ENCODE data around the gene PGP. TPM values are rescaled to one million over a fixed set of nuclear protein-coding genes. Genes with fewer than 3 reads are reported as not detected.
A peak's percentile ranks its signal among the peaks of the same experiment; 100 is the strongest.
"Not testable (repeated sequence)": the region's sequence is repeated elsewhere in the genome, so short reads cannot be mapped to it uniquely, and the experiment has no call there.

PGP gene
- total RNA-seq, result 10 to 100 TPM; 21.7 to 25.6 (median 23.1) TPM

- H3K36me3 ChIP-seq, result peaks cover 0 to 4% (median 0%) of the 10 kb centered on the region in 3 donors
- H3K9me3 ChIP-seq, result no peaks in the 10 kb centered on the region
- no peaks in the 10 kb centered on the region for H3K27me3 ChIP-seq
- no peak for DNase-seq
- TF ChIP-seq CTCF (IDR thresholded peaks at IDR 0.05) (peak in 1 of 6 experiments; percentile 8), POLR2A (IDR thresholded peaks at IDR 0.05) (no peak)
- peak within 1 kb of the TSS; percentile 75 to 93 (median 82) for H3K4me3 ChIP-seq
- H3K4me1 ChIP-seq, result peaks cover 0 to 20% (median 3%) of the 10 kb centered on the region in 4 donors
- H3K27ac ChIP-seq, result peak within 1 kb of the TSS; percentile 84 to 94 (median 91)
These were observed at the start of gene PGP for GRCh38 chr16:2214719-2214968. Gene PGP (minus strand): TSS chr16:2214840. CDS start chr16:2214777, 63 bp downstream.

- peaks cover 0 to 64% (median 0%) of the 10 kb centered on the region in 3 donors for H3K36me3 ChIP-seq
- not testable (repeated sequence) for H3K4me3 ChIP-seq, DNase-seq, H3K27ac ChIP-seq, H3K27me3 ChIP-seq, H3K9me3 ChIP-seq
- H3K4me1 ChIP-seq, result peaks cover 0 to 18% (median 3%) of the 10 kb centered on the region in 4 donors
These were observed 48.4 kb upstream of the PGP start for GRCh38 chr16:2263026-2263425.

GRCh38 chr16:2260250-2260649, 45.6 kb upstream of the PGP start:
- DNase-seq, result no peak
- Histone ChIP-seq H3K36me3 (peaks cover 0 to 92% (median 0%) of the 10 kb centered on the region in 3 donors), H3K4me1 (peaks cover 0 to under 1% (median 0%) of the 10 kb centered on the region in 4 donors), H3K4me3 (no peak overlapping the region), H3K9me3 (no peaks in the 10 kb centered on the region), H3K27me3 (no peaks in the 10 kb centered on the region), H3K27ac (no peak overlapping the region)
- TF ChIP-seq CTCF (IDR thresholded peaks at IDR 0.05) (no peak), POLR2A (IDR thresholded peaks at IDR 0.05) (no peak)

GRCh38 chr16:2258530-2258929, 43.9 kb upstream of the PGP start:
- not testable (repeated sequence) for H3K27ac ChIP-seq, H3K4me1 ChIP-seq, H3K27me3 ChIP-seq, DNase-seq, H3K4me3 ChIP-seq, H3K9me3 ChIP-seq
- peaks cover 0 to 100% (median 0%) of the 10 kb centered on the region in 3 donors for H3K36me3 ChIP-seq

- DNase-seq, result no peak
- TF ChIP-seq POLR2A (IDR thresholded peaks at IDR 0.05) (no peak), CTCF (IDR thresholded peaks at IDR 0.05) (no peak)
- Histone ChIP-seq H3K27ac (no peak overlapping the region), H3K9me3 (no peaks in the 10 kb centered on the region), H3K4me1 (no peaks in the 10 kb centered on the region), H3K36me3 (peaks cover 0 to 100% (median 0%) of the 10 kb centered on the region in 3 donors), H3K4me3 (no peak overlapping the region), H3K27me3 (no peaks in the 10 kb centered on the region)
These were observed 43.1 kb upstream of the PGP start for GRCh38 chr16:2257726-2258125.

- no peak for TF ChIP-seq POLR2A (IDR thresholded peaks at IDR 0.05)
- no peak for TF ChIP-seq CTCF (IDR thresholded peaks at IDR 0.05)
- DNase-seq, result no peak
- H3K36me3 ChIP-seq, result peaks cover 0 to 90% (median 0%) of the 10 kb centered on the region in 3 donors
These were observed 42.0 kb upstream of the PGP start for GRCh38 chr16:2256531-2257140.

GRCh38 chr16:2253293-2253692, 38.7 kb upstream of the PGP start:
- peak in 1 of 3 donors; percentile 49 for DNase-seq
- peaks cover 0 to 17% (median 11%) of the 10 kb centered on the region in 4 donors for H3K4me1 ChIP-seq
- H3K4me3 ChIP-seq, result no peak overlapping the region
- TF ChIP-seq CTCF (IDR thresholded peaks at IDR 0.05), result no peak
- no peak for TF ChIP-seq POLR2A (IDR thresholded peaks at IDR 0.05)
- H3K9me3 ChIP-seq, result no peaks in the 10 kb centered on the region
- H3K27me3 ChIP-seq, result no peaks in the 10 kb centered on the region
- peak overlapping the region in 1 of 4 donors; percentile 90 for H3K27ac ChIP-seq
- peaks cover 0 to 67% (median 0%) of the 10 kb centered on the region in 3 donors for H3K36me3 ChIP-seq

More at GRCh38 chr16:2256531-2257140, 42.0 kb upstream of the PGP start:
- Histone ChIP-seq H3K9me3 (no peaks in the 10 kb centered on the region), H3K27me3 (no peaks in the 10 kb centered on the region), H3K27ac (no peak overlapping the region), H3K4me1 (peaks cover 0 to 7% (median 5%) of the 10 kb centered on the region in 4 donors), H3K4me3 (no peak overlapping the region)

Data from Peyer's patch (tissue), 4 donors.